Endothelial cell of umbilical vein (primary cell): ENCODE results near the gene RASGRP4. TPM values are rescaled to one million over a fixed set of nuclear protein-coding genes. Genes with fewer than 3 reads are reported as not detected.

Source experiments
- BruUV-seq: library from RNA; stranded (reverse); fragments of 400-500 nt; replicated peaks from 2 replicates; lab custom pipeline; 2021; lab: Mats Ljungman, UMichigan
- CTCF ChIA-PET: fragments of 300-600, 350-600 bp; sonication (Branson Sonifier 250); formaldehyde crosslinking; loops from one replicate; lab custom pipeline; 2021; ENCODE audit warnings: antibody characterized with exemption, inconsistent platforms; lab: Charles Lee
- POLR2A ChIA-PET: fragments of 300-600, 350-600 bp; sonication (Branson Sonifier 250); formaldehyde crosslinking; loops from one replicate; lab custom pipeline; 2021; ENCODE audit warnings: antibody characterized with exemption, inconsistent platforms; lab: Charles Lee
- DNase-seq: peaks from one replicate; pipeline ENCODE4 v3.0.0-alpha.2; 2011; ENCODE audit warnings: low read depth, low spot score
- FAIRE-seq: peaks from 2 replicates; lab custom pipeline; 2011; peaks lifted over from hg19 to GRCh38; lab: Jason Lieb, UNC
- H2AFZ ChIP-seq: 2 replicates; pipeline ENCODE4 v1.6.0; 2012; ENCODE audit warnings: low read depth, low read length, control low read depth, inconsistent platforms
- H3K27ac ChIP-seq: 2 replicates; pipeline ENCODE4 v1.5.1; 2011; ENCODE audit warnings: low read depth, mild to moderate bottlenecking, control low read depth, low read length, moderate library complexity; ENCODE audit not compliant: insufficient read depth
- H3K27me3 ChIP-seq, 2 experiments: 2 replicates each; pipeline versions ENCODE4 v1.6.0 to v1.6.1; 2011; ENCODE audit warnings: low read length in 2 of 2, mixed read lengths in 1 of 2; ENCODE audit not compliant: control insufficient read depth in 2 of 2, insufficient read depth in 2 of 2
- H3K36me3 ChIP-seq, 2 experiments: 2 replicates in 1 of 2; 3 replicates in 1 of 2; pipeline ENCODE4 v1.5.1; 2011; ENCODE audit warnings: low read length in 2 of 2, mild to moderate bottlenecking in 1 of 2, moderate library complexity in 1 of 2; ENCODE audit not compliant: control insufficient read depth in 2 of 2, insufficient read depth in 2 of 2; ENCODE audit errors: extremely low read depth in 1 of 2
- H3K4me1 ChIP-seq: 3 replicates; pipeline ENCODE4 v1.5.1; 2011; ENCODE audit warnings: mild to moderate bottlenecking, low read length; ENCODE audit not compliant: control insufficient read depth, insufficient read depth; ENCODE audit errors: extremely low read depth
- H3K4me2 ChIP-seq: 2 replicates; pipeline ENCODE4 v1.6.1; 2011; ENCODE audit warnings: low read length, control low read depth, mixed read lengths; ENCODE audit not compliant: insufficient read depth
- H3K4me3 ChIP-seq, 3 experiments: fragments of 200-600 bp in 1 of 3; sonication (generic), shearing (Covaris generic) in 1 of 3; replicated peaks in 1 of 3; 2 replicates each; pipeline ENCODE4 v1.5.1; 2011 to 2016; ENCODE audit warnings: control low read depth in 3 of 3, low read length in 3 of 3, mild to moderate bottlenecking in 2 of 3, inconsistent platforms in 1 of 3, low read depth in 1 of 3, moderate library complexity in 1 of 3; ENCODE audit not compliant: insufficient read depth in 1 of 3
- H3K79me2 ChIP-seq: 2 replicates; pipeline ENCODE4 v1.6.0; 2012; ENCODE audit warnings: low read length, inconsistent platforms; ENCODE audit not compliant: control insufficient read depth, insufficient read depth
- H3K9ac ChIP-seq: replicated peaks from 2 replicates; pipeline ENCODE3; 2011; ENCODE audit warnings: low read length, control low read depth; ENCODE audit not compliant: insufficient read depth; ENCODE audit errors: extremely low read depth
- H3K9me1 ChIP-seq: replicated peaks from 3 replicates; pipeline ENCODE4 v1.6.0; 2011; ENCODE audit warnings: mild to moderate bottlenecking, low read length; ENCODE audit not compliant: control insufficient read depth, insufficient read depth; ENCODE audit errors: extremely low read depth
- H3K9me3 ChIP-seq: replicated peaks from 2 replicates; pipeline ENCODE4 v1.5.1; 2012; ENCODE audit warnings: low read length, inconsistent platforms; ENCODE audit not compliant: control insufficient read depth, insufficient read depth
- H4K20me1 ChIP-seq: replicated peaks from 2 replicates; pipeline ENCODE3; 2011; ENCODE audit warnings: mild to moderate bottlenecking, low read length; ENCODE audit not compliant: control insufficient read depth, insufficient read depth; ENCODE audit errors: extremely low read depth
- CTCF ChIP-seq, 2 donors: IDR thresholded peaks; 1 replicate in 1 of 2; 2 replicates in 1 of 2; pipeline ENCODE4 v1.5.1; 2011; ENCODE audit warnings: low read length in 2 of 2, mild to moderate bottlenecking in 2 of 2, moderate library complexity in 2 of 2, control low read depth in 1 of 2, inconsistent platforms in 1 of 2, low read depth in 1 of 2; ENCODE audit not compliant: insufficient read depth in 1 of 2; ENCODE audit errors: extremely low read depth in 1 of 2
- EZH2 ChIP-seq: IDR thresholded peaks from 2 replicates; pipeline ENCODE4 v1.6.1; 2012; ENCODE audit warnings: borderline replicate concordance, low read depth, mild to moderate bottlenecking, moderate library complexity, low read length, inconsistent platforms; ENCODE audit not compliant: severe bottlenecking
- GATA2 ChIP-seq: IDR thresholded peaks from 2 replicates; pipeline ENCODE4 v1.7.0; 2011; ENCODE audit warnings: low read depth, mild to moderate bottlenecking, moderate library complexity, mixed read lengths, low read length; ENCODE audit not compliant: insufficient read length, insufficient read depth
- JUN ChIP-seq: IDR thresholded peaks from 2 replicates; pipeline ENCODE4 v1.6.1; 2011; ENCODE audit warnings: borderline replicate concordance, low read depth; ENCODE audit not compliant: insufficient read length, insufficient read depth
- MAX ChIP-seq: IDR thresholded peaks from 2 replicates; pipeline ENCODE4 v1.6.1; 2011; ENCODE audit not compliant: insufficient read depth, insufficient read length
- MYC ChIP-seq: IDR thresholded peaks from one replicate; pipeline ENCODE4 v1.6.1; 2011; ENCODE audit warnings: mild to moderate bottlenecking, low read depth, low read length
- POLR2A ChIP-seq: IDR thresholded peaks from 2 replicates; pipeline ENCODE4 v1.6.1; 2012; ENCODE audit warnings: low read depth, mild to moderate bottlenecking, control low read depth, low read length
- dilution Hi-C: fragments of 300-500 bp; cut with MboI; formaldehyde crosslinking; loops from one replicate; pipeline ENCODE4 v1.15.0; 2019; ENCODE audit warnings: low sequenced_read_pairs; ENCODE audit not compliant: extremely low pct_ligation_motif_present
- intact Hi-C: fragments of 100-400 bp; cut with micrococcal nuclease; formaldehyde crosslinking; loops from one replicate; pipeline ENCODE4 v1.10.0; 2022
- polyA plus RNA-seq, 4 experiments: library from polyadenylated mRNA; depleted of rRNA in 3 of 4; stranded (reverse) in 3 of 4; unstranded in 1 of 4; fragments of >200 nt; gene quantifications; 2 replicates each; pipeline versions ENCODE4 v1.2.1 to v1.2.3, GENCODE V29; 2011 to 2012; ENCODE audit warnings: missing spikeins in 1 of 4
- total RNA-seq: library from RNA; stranded (reverse); gene quantifications from 2 replicates; pipeline ENCODE4 v1.2.3, GENCODE V29; 2021

Gene RASGRP4
- total and polyA plus RNA-seq, 2 donors (not counting 3 experiments of a cell fraction or from before 2014, with no cell fraction given), result not detected

- Histone ChIP-seq H3K9me3 (no peaks in the 10 kb centered on the region), H3K36me3 (no peaks in the 10 kb centered on the region), H3K9ac (no peak overlapping the region), H3K4me2 (no peak overlapping the region), H3K27me3 (no peaks in the 10 kb centered on the region), H3K79me2 (no peaks in the 10 kb centered on the region), H3K27ac (no peak overlapping the region), H3K4me1 (no peaks in the 10 kb centered on the region), H4K20me1 (no peaks in the 10 kb centered on the region), H3K4me3 (no peak overlapping the region), H3K9me1 (no peaks in the 10 kb centered on the region), H2AFZ (no peak overlapping the region)
- intact Hi-C loops (no loop called here), dilution Hi-C loops (no loop called here)
- BruUV-seq, result no TSS peak
- POLR2A ChIA-PET, result no interaction called here
- CTCF ChIA-PET, result no interaction called here
- no peak for FAIRE-seq
- no peak for DNase-seq
- no peak for TF ChIP-seq EZH2
- no peak for TF ChIP-seq MYC
- no peak for TF ChIP-seq JUN
- no peak for TF ChIP-seq POLR2A
- no peak for TF ChIP-seq CTCF (IDR thresholded peaks at IDR 0.05; ENCODE audit: extremely low read depth in 1 of 2, insufficient read depth in 1 of 2, low read depth in 1 of 2, low read length in 2 of 2)
- TF ChIP-seq GATA2, result no peak
Measured at GRCh38 chr19:38448225-38448624, 22.2 kb upstream of the RASGRP4 start.

GRCh38 chr19:38445362-38445761 is 19.3 kb upstream of the RASGRP4 start:
- ChIA-PET POLR2A (no interaction called here), CTCF (no interaction called here)
- Histone ChIP-seq H2AFZ (no peak overlapping the region), H3K4me2 (no peak overlapping the region), H3K4me3 (no peak overlapping the region), H3K4me1 (no peaks in the 10 kb centered on the region), H3K27me3 (no peaks in the 10 kb centered on the region), H3K9me1 (no peaks in the 10 kb centered on the region), H3K27ac (no peak overlapping the region), H3K36me3 (no peaks in the 10 kb centered on the region), H3K9ac (no peak overlapping the region), H3K9me3 (no peaks in the 10 kb centered on the region), H4K20me1 (no peaks in the 10 kb centered on the region), H3K79me2 (no peaks in the 10 kb centered on the region)
- intact Hi-C loops, result no loop called here
- no TSS peak for BruUV-seq
- TF ChIP-seq MAX (no peak), GATA2 (no peak), CTCF (IDR thresholded peaks at IDR 0.05; ENCODE audit: extremely low read depth in 1 of 2, insufficient read depth in 1 of 2, low read depth in 1 of 2, low read length in 2 of 2) (no peak)
- no peak for DNase-seq
- dilution Hi-C loops, result no loop called here
- FAIRE-seq, result no peak
